ENCODE measurements around the gene MED14.

Gene MED14

GRCh38 chrX:40637687-40638086 lies 97.7 kb downstream of the MED14 start:
- Histone ChIP-seq H3K9me3 (ENCODE audit: control insufficient read depth, low read length) (no peaks in the 10 kb centered on the region), H3K4me1 (peaks cover 19% of the 10 kb centered on the region), H3K36me3 (ENCODE audit: control insufficient read depth, insufficient read depth, low read length) (no peaks in the 10 kb centered on the region), H3K27ac (no peak overlapping the region), H3K79me2 (peaks cover 26% of the 10 kb centered on the region), H3K9ac (no peak overlapping the region), H3K4me3 (ENCODE audit: low read depth, low read length) (no peak overlapping the region), H2AFZ (no peak overlapping the region), H3K4me2 (ENCODE audit: low read length) (no peak overlapping the region), H3K27me3 (ENCODE audit: control insufficient read depth, insufficient read depth, low read length) (no peaks in the 10 kb centered on the region)
- no peak for TF ChIP-seq CTCF (IDR thresholded peaks at IDR 0.05)

GRCh38 chrX:40632199-40632598 lies 103.1 kb downstream of the MED14 start:
- no peak overlapping the region for H3K4me3 ChIP-seq (ENCODE audit: low read depth, low read length)
- no peaks in the 10 kb centered on the region for H3K36me3 ChIP-seq (ENCODE audit: control insufficient read depth, insufficient read depth, low read length)
- no peaks in the 10 kb centered on the region for H3K9me3 ChIP-seq (ENCODE audit: control insufficient read depth, low read length)
- H3K9ac ChIP-seq: no peak overlapping the region
- no peak overlapping the region for H2AFZ ChIP-seq
- TF ChIP-seq CTCF (IDR thresholded peaks at IDR 0.05): no peak
- H3K4me2 ChIP-seq (ENCODE audit: low read length): no peak overlapping the region
- H3K27me3 ChIP-seq (ENCODE audit: control insufficient read depth, insufficient read depth, low read length): no peaks in the 10 kb centered on the region
- H3K4me1 ChIP-seq: peaks cover 5% of the 10 kb centered on the region
- H3K79me2 ChIP-seq: peaks cover 4% of the 10 kb centered on the region
- H3K27ac ChIP-seq: no peak overlapping the region

- Histone ChIP-seq H3K9me3 (ENCODE audit: control insufficient read depth, low read length) (no peaks in the 10 kb centered on the region), H3K4me1 (no peaks in the 10 kb centered on the region), H3K4me2 (ENCODE audit: low read length) (no peak overlapping the region), H3K9ac (no peak overlapping the region), H3K27me3 (ENCODE audit: control insufficient read depth, insufficient read depth, low read length) (no peaks in the 10 kb centered on the region), H2AFZ (no peak overlapping the region), H3K36me3 (ENCODE audit: control insufficient read depth, insufficient read depth, low read length) (no peaks in the 10 kb centered on the region), H3K79me2 (no peaks in the 10 kb centered on the region), H3K4me3 (ENCODE audit: low read depth, low read length) (no peak overlapping the region), H3K27ac (no peak overlapping the region)
- no peak for TF ChIP-seq CTCF (IDR thresholded peaks at IDR 0.05)
Observed at GRCh38 chrX:40628506-40628905, 106.8 kb downstream of the MED14 start.

- H3K79me2 ChIP-seq: no peaks in the 10 kb centered on the region
- H3K27ac ChIP-seq: no peak overlapping the region
- H3K9me3 ChIP-seq (ENCODE audit: control insufficient read depth, low read length): no peaks in the 10 kb centered on the region
- no peak overlapping the region for H3K4me2 ChIP-seq (ENCODE audit: low read length)
- no peaks in the 10 kb centered on the region for H3K36me3 ChIP-seq (ENCODE audit: control insufficient read depth, insufficient read depth, low read length)
- H3K27me3 ChIP-seq (ENCODE audit: control insufficient read depth, insufficient read depth, low read length): no peaks in the 10 kb centered on the region
- H3K4me1 ChIP-seq: no peaks in the 10 kb centered on the region
- H2AFZ ChIP-seq: no peak overlapping the region
- TF ChIP-seq CTCF (IDR thresholded peaks at IDR 0.05): no peak
- no peak overlapping the region for H3K9ac ChIP-seq
- H3K4me3 ChIP-seq (ENCODE audit: low read depth, low read length): no peak overlapping the region
Observed at GRCh38 chrX:40625294-40625693, 110.0 kb downstream of the MED14 start.

- Histone ChIP-seq H3K9ac (no peak overlapping the region), H3K79me2 (no peaks in the 10 kb centered on the region), H3K9me3 (ENCODE audit: control insufficient read depth, low read length) (no peaks in the 10 kb centered on the region), H3K27me3 (ENCODE audit: control insufficient read depth, insufficient read depth, low read length) (no peaks in the 10 kb centered on the region), H3K4me2 (ENCODE audit: low read length) (no peak overlapping the region), H3K27ac (no peak overlapping the region), H3K4me3 (ENCODE audit: low read depth, low read length) (no peak overlapping the region), H3K4me1 (no peaks in the 10 kb centered on the region), H3K36me3 (ENCODE audit: control insufficient read depth, insufficient read depth, low read length) (no peaks in the 10 kb centered on the region), H2AFZ (no peak overlapping the region)
- TF ChIP-seq CTCF (IDR thresholded peaks at IDR 0.05): no peak
Observed at GRCh38 chrX:40623665-40624064, 111.7 kb downstream of the MED14 start.

Measured in parathyroid adenoma (tissue), 2 donors.